Hepatocyte (in vitro differentiated cells): ENCODE results near the gene SH3BP1. TPM values are rescaled to one million over a fixed set of nuclear protein-coding genes. Genes with fewer than 3 reads are reported as not detected.

ENCODE experiments used
- DNase-seq: peaks from one replicate; pipeline ENCODE4 v3.0.0-alpha.2; 2016; ENCODE audit warnings: low spot score
- H2AFZ ChIP-seq: fragments of 200-600 bp; sonication (generic); 2 replicates; pipeline ENCODE4 v1.6.0; 2016; ENCODE audit warnings: antibody characterized with exemption, mild to moderate bottlenecking
- H3K27ac ChIP-seq: fragments of 200-600 bp; sonication (generic); 2 replicates; pipeline ENCODE4 v1.5.1; 2016; ENCODE audit warnings: mild to moderate bottlenecking
- H3K27me3 ChIP-seq: fragments of 200-600 bp; sonication (generic); 2 replicates; pipeline ENCODE4 v1.6.1; 2016
- H3K36me3 ChIP-seq: fragments of 200-600 bp; sonication (generic); replicated peaks from 2 replicates; pipeline ENCODE4 v1.5.1; 2016; ENCODE audit warnings: low read depth; ENCODE audit not compliant: insufficient read depth
- H3K4me1 ChIP-seq: fragments of 200-600 bp; sonication (generic); 2 replicates; pipeline ENCODE4 v1.5.1; 2016; ENCODE audit warnings: mild to moderate bottlenecking, moderate library complexity; ENCODE audit not compliant: insufficient read depth
- H3K4me2 ChIP-seq: fragments of 200-600 bp; sonication (generic); 2 replicates; pipeline ENCODE4 v1.6.0; 2016
- H3K4me3 ChIP-seq: fragments of 200-600 bp; sonication (generic); 2 replicates; pipeline ENCODE4 v1.5.1; 2016; ENCODE audit warnings: mild to moderate bottlenecking
- H3K79me2 ChIP-seq: fragments of 200-600 bp; sonication (generic); 2 replicates; pipeline ENCODE4 v1.6.0; 2017; ENCODE audit warnings: mild to moderate bottlenecking
- H3K9me2 ChIP-seq: fragments of 200-600 bp; sonication (generic); replicated peaks from 2 replicates; pipeline ENCODE4 v1.6.0; 2017; ENCODE audit warnings: mild to moderate bottlenecking; ENCODE audit not compliant: insufficient read depth
- H3K9me3 ChIP-seq: fragments of 200-600 bp; sonication (generic); 2 replicates; pipeline ENCODE4 v1.5.1; 2016; ENCODE audit warnings: low read depth, mild to moderate bottlenecking
- H4K20me1 ChIP-seq: fragments of 200-600 bp; sonication (generic); 2 replicates; pipeline ENCODE4 v1.6.0; 2016; ENCODE audit warnings: mild to moderate bottlenecking; ENCODE audit not compliant: insufficient read depth, poor library complexity, severe bottlenecking
- CTCF ChIP-seq: fragments of 200-600 bp; sonication (generic); IDR thresholded peaks from 2 replicates; pipeline ENCODE4 v1.5.1; 2016; ENCODE audit warnings: antibody characterized with exemption, mild to moderate bottlenecking; ENCODE audit not compliant: poor library complexity
- EZH2 ChIP-seq: fragments of 200-600 bp; sonication (generic); IDR thresholded peaks from 2 replicates; pipeline ENCODE4 v1.6.1; 2016; ENCODE audit warnings: antibody characterized with exemption, mild to moderate bottlenecking, borderline replicate concordance
- EZH2phosphoT487 ChIP-seq: fragments of 200-600 bp; sonication (generic); IDR thresholded peaks from one replicate; pipeline ENCODE4 v1.6.1; 2018; ENCODE audit warnings: antibody characterized with exemption, mild to moderate bottlenecking, low read depth, moderate library complexity; ENCODE audit not compliant: unreplicated experiment, severe bottlenecking
- WGBS: methylation state at CpG from one replicate; pipeline ENCODE4 v1.1.6; 2016; ENCODE audit warnings: low lambda C conversion rate; ENCODE audit errors: missing lambda C conversion rate; 5-methylcytosine and 5-hydroxymethylcytosine counted together
- polyA plus RNA-seq: library from polyadenylated mRNA; unstranded; fragments of >200 nt; fragmentation: Nextera tagmentation; extraction: Ambion mirVana; gene quantifications from 2 replicates; pipeline ENCODE4 v1.2.1, GENCODE V29; 2016
- small RNA-seq: library from RNA; depleted of rRNA; stranded (forward); fragments of <200 nt; gene quantifications from one replicate; pipeline ENCODE3, GENCODE V24; 2014
- total RNA-seq: library from RNA; depleted of rRNA; stranded (reverse); fragments of >200 nt; gene quantifications from 2 replicates; pipeline ENCODE4 v1.2.3, GENCODE V29; 2014

SH3BP1 gene
- total and polyA plus RNA-seq, 2 experiments from 2014 or later: 12.3 to 14.0 TPM

GRCh38 chr22:37703906-37704305, 64.4 kb downstream of the SH3BP1 start:
- DNase-seq: no peak
- Histone ChIP-seq H3K79me2 (no peaks in the 10 kb centered on the region), H3K27ac (no peak overlapping the region), H2AFZ (no peak overlapping the region), H3K36me3 (no peaks in the 10 kb centered on the region), H4K20me1 (no peaks in the 10 kb centered on the region), H3K9me2 (no peaks in the 10 kb centered on the region), H3K4me3 (no peak overlapping the region), H3K9me3 (no peaks in the 10 kb centered on the region), H3K4me2 (no peak overlapping the region), H3K27me3 (no peaks in the 10 kb centered on the region), H3K4me1 (no peaks in the 10 kb centered on the region)
- TF ChIP-seq CTCF (no peak), EZH2 (no peak), EZH2phosphoT487 (no peak)
- 80% methylated on average over 7 of the region's 7 CpGs for WGBS

- no peaks in the 10 kb centered on the region for H4K20me1 ChIP-seq
- no peak for DNase-seq
- no peaks in the 10 kb centered on the region for H3K4me1 ChIP-seq
- H3K27ac ChIP-seq: no peak overlapping the region
- no peaks in the 10 kb centered on the region for H3K9me2 ChIP-seq
- 95% methylated on average over 3 of the region's 3 CpGs for WGBS
- no peak overlapping the region for H2AFZ ChIP-seq
- H3K79me2 ChIP-seq: no peaks in the 10 kb centered on the region
- TF ChIP-seq EZH2 (no peak), CTCF (no peak), EZH2phosphoT487 (no peak)
- no peak overlapping the region for H3K4me2 ChIP-seq
- H3K27me3 ChIP-seq: no peaks in the 10 kb centered on the region
- H3K9me3 ChIP-seq: no peaks in the 10 kb centered on the region
- H3K4me3 ChIP-seq: no peak overlapping the region
- H3K36me3 ChIP-seq: no peaks in the 10 kb centered on the region
These were observed 65.2 kb downstream of the SH3BP1 start for GRCh38 chr22:37704645-37705044.

GRCh38 chr22:37705205-37705604, 65.7 kb downstream of the SH3BP1 start:
- H3K36me3 ChIP-seq: no peaks in the 10 kb centered on the region
- no peaks in the 10 kb centered on the region for H4K20me1 ChIP-seq
- no peaks in the 10 kb centered on the region for H3K27me3 ChIP-seq
- no peaks in the 10 kb centered on the region for H3K79me2 ChIP-seq
- no peaks in the 10 kb centered on the region for H3K9me3 ChIP-seq
- H3K4me1 ChIP-seq: no peaks in the 10 kb centered on the region
- no peak for DNase-seq
- no peak overlapping the region for H3K4me3 ChIP-seq
- H2AFZ ChIP-seq: no peak overlapping the region
- TF ChIP-seq EZH2phosphoT487: no peak
- no peak for TF ChIP-seq CTCF
- TF ChIP-seq EZH2: no peak
- H3K4me2 ChIP-seq: no peak overlapping the region
- 100% methylated on average over 3 of the region's 3 CpGs for WGBS
- H3K9me2 ChIP-seq: no peaks in the 10 kb centered on the region
- H3K27ac ChIP-seq: no peak overlapping the region

Small RNAs within 50 kb of the gene (small RNA-seq; reads per million reads assigned to genes)
- gene RN7SL385P: not detected

Other genes starting within 250 kb of the SH3BP1 start
- gene ELFN2, start 212.2 kb upstream of the SH3BP1 start, total RNA-seq: 0.20 and 0.53 TPM in 2 replicates
- 0.19 and 0.40 TPM in 2 replicates for gene ELFN2, start 212.2 kb upstream of the SH3BP1 start, polyA plus RNA-seq
- 1.7 and 3.3 TPM in 2 replicates for gene MFNG, start 153.3 kb upstream of the SH3BP1 start, total RNA-seq
- gene MFNG, start 153.3 kb upstream of the SH3BP1 start, polyA plus RNA-seq: 3.3 and 6.3 TPM in 2 replicates
- gene CARD10, start 120.3 kb upstream of the SH3BP1 start, total RNA-seq: 19.1 and 23.4 TPM in 2 replicates
- 28.7 and 31.2 TPM in 2 replicates for gene CARD10, start 120.3 kb upstream of the SH3BP1 start, polyA plus RNA-seq
- gene CDC42EP1, start 79.2 kb upstream of the SH3BP1 start, total RNA-seq: 31.4 and 34.6 TPM in 2 replicates
- gene CDC42EP1, start 79.2 kb upstream of the SH3BP1 start, polyA plus RNA-seq: 146 and 149 TPM in 2 replicates
- 60.1 and 80.9 TPM in 2 replicates for gene LGALS2, start 59.6 kb upstream of the SH3BP1 start, total RNA-seq
- gene LGALS2, start 59.6 kb upstream of the SH3BP1 start, polyA plus RNA-seq: 115 and 125 TPM in 2 replicates
- 25.5 and 30.2 TPM in 2 replicates for gene GGA1, start 30.8 kb upstream of the SH3BP1 start, total RNA-seq
- 51.5 and 75.3 TPM in 2 replicates for gene GGA1, start 30.8 kb upstream of the SH3BP1 start, polyA plus RNA-seq
- 15.0 and 18.3 TPM in 2 replicates for gene PDXP, start 19.1 kb downstream of the SH3BP1 start, total RNA-seq
- gene PDXP, start 19.1 kb downstream of the SH3BP1 start, polyA plus RNA-seq: 25.0 and 27.6 TPM in 2 replicates
- gene LGALS1, start 36.0 kb downstream of the SH3BP1 start, total RNA-seq: 780 and 875 TPM in 2 replicates
- gene LGALS1, start 36.0 kb downstream of the SH3BP1 start, polyA plus RNA-seq: 565 and 568 TPM in 2 replicates
- gene NOL12, start 46.7 kb downstream of the SH3BP1 start, total RNA-seq: 11.4 and 22.6 TPM in 2 replicates
- 27.6 and 31.9 TPM in 2 replicates for gene NOL12, start 46.7 kb downstream of the SH3BP1 start, polyA plus RNA-seq
- 51.2 and 57.2 TPM in 2 replicates for gene TRIOBP, start 57.4 kb downstream of the SH3BP1 start, total RNA-seq
- 96.1 and 97.4 TPM in 2 replicates for gene TRIOBP, start 57.4 kb downstream of the SH3BP1 start, polyA plus RNA-seq
- 20.2 and 20.4 TPM in 2 replicates for gene GCAT, start 168.3 kb downstream of the SH3BP1 start, total RNA-seq
- 31.5 and 40.0 TPM in 2 replicates for gene GCAT, start 168.3 kb downstream of the SH3BP1 start, polyA plus RNA-seq
- gene GALR3, start 183.7 kb downstream of the SH3BP1 start, total RNA-seq: not detected in 2 replicates
- 0.29 TPM in 1 of 2 replicates, not detected in the other for gene GALR3, start 183.7 kb downstream of the SH3BP1 start, polyA plus RNA-seq
- 28.5 and 30.4 TPM in 2 replicates for gene ANKRD54, start 204.7 kb downstream of the SH3BP1 start, total RNA-seq
- gene ANKRD54, start 204.7 kb downstream of the SH3BP1 start, polyA plus RNA-seq: 29.9 and 33.2 TPM in 2 replicates
- gene EIF3L, start 209.8 kb downstream of the SH3BP1 start, total RNA-seq: 365 and 421 TPM in 2 replicates
- 172 and 199 TPM in 2 replicates for gene EIF3L, start 209.8 kb downstream of the SH3BP1 start, polyA plus RNA-seq